HCT116 (cell line): ENCODE data around the gene SH3GLB2. TPM values are rescaled to one million over a fixed set of nuclear protein-coding genes. Genes with fewer than 3 reads are reported as not detected.
"Not testable (repeated sequence)": the region's sequence is repeated elsewhere in the genome, so short reads cannot be mapped to it uniquely, and the experiment has no call there.

Experiments
- ATAC-seq: fragments of 200-7000 bp; cut with Tn5 transposase; 2 replicates; pipeline ENCODE4 v1.9.1; 2020; ENCODE audit warnings: mild to moderate bottlenecking, moderate library complexity
- BruUV-seq: library from RNA; stranded (reverse); fragments of 400-500 nt; replicated peaks from 2 replicates; lab custom pipeline; 2021; lab: Mats Ljungman, UMichigan
- CTCF ChIA-PET: fragments of 300-600 bp; sonication (Branson Sonifier 250); formaldehyde crosslinking; loops from one replicate; lab custom pipeline; 2021; ENCODE audit warnings: antibody characterized with exemption; lab: Charles Lee
- POLR2A ChIA-PET: fragments of 300-600, 350-600 bp; sonication (Branson Sonifier 250); formaldehyde crosslinking; loops from one replicate; lab custom pipeline; 2021; ENCODE audit warnings: antibody characterized with exemption; lab: Charles Lee
- RAD21 ChIA-PET, 2 experiments: fragments of 300-600 bp; sonication (Branson Sonifier 250); formaldehyde crosslinking; loops; one replicate each; lab custom pipeline; 2023; ENCODE audit warnings: low total read pairs in 2 of 2; ENCODE audit not compliant: uncharacterized antibody in 2 of 2, unreplicated experiment in 2 of 2, low non-redundant PET in 1 of 2; lab: Charles Lee
- DNase-seq: peaks from one replicate; pipeline ENCODE4 v3.0.0-alpha.2; 2010; ENCODE audit warnings: low read depth, low spot score
- H2AFZ ChIP-seq: fragments of 200-600 bp; shearing (Covaris generic), sonication (generic); 2 replicates; pipeline ENCODE4 v1.6.1; 2017; ENCODE audit warnings: low read depth, mixed run types, mixed read lengths, antibody characterized with exemption, low read length; ENCODE audit not compliant: poor library complexity, severe bottlenecking
- H3K27ac ChIP-seq: 2 replicates; pipeline ENCODE4 v1.5.1; 2012; ENCODE audit warnings: low read depth, low read length
- H3K27me3 ChIP-seq: fragments of 200-600 bp; sonication (generic); 2 replicates; pipeline ENCODE4 v1.6.1; 2016; ENCODE audit warnings: mixed run types, low read length, mixed read lengths; ENCODE audit not compliant: insufficient read depth
- H3K36me3 ChIP-seq, 2 experiments: fragments of 200-500 bp in 1 of 2; fragments of 200-600 bp in 1 of 2; sonication (Bioruptor generic) in 1 of 2; sonication (generic) in 1 of 2; 2 replicates each; pipeline versions ENCODE4 v1.5.1 to v1.6.1; 2014 to 2016; ENCODE audit warnings: low read length in 2 of 2, inconsistent platforms in 1 of 2, mixed read lengths in 1 of 2, mixed run types in 1 of 2; ENCODE audit not compliant: insufficient read depth in 2 of 2, control insufficient read depth in 1 of 2
- H3K4me1 ChIP-seq, 2 experiments: fragments of 200-600 bp in 1 of 2; sonication (generic) in 1 of 2; 2 replicates each; pipeline versions ENCODE4 v1.5.1 to v1.6.1; 2012 to 2017; ENCODE audit warnings: low read length in 2 of 2, inconsistent platforms in 1 of 2, mild to moderate bottlenecking in 1 of 2, mixed read lengths in 1 of 2, mixed run types in 1 of 2, moderate library complexity in 1 of 2; ENCODE audit not compliant: insufficient read depth in 2 of 2, control insufficient read depth in 1 of 2
- H3K4me2 ChIP-seq: fragments of 200-600 bp; sonication (generic); 2 replicates; pipeline ENCODE4 v1.6.1; 2017; ENCODE audit warnings: mixed run types, low read length, mixed read lengths
- H3K4me3 ChIP-seq, 2 experiments: fragments of 200-600 bp in 1 of 2; sonication (generic) in 1 of 2; replicated peaks in 1 of 2; 2 replicates each; pipeline ENCODE4 v1.5.1; 2011 to 2016; ENCODE audit warnings: low read length in 2 of 2, control low read depth in 1 of 2, low read depth in 1 of 2, mild to moderate bottlenecking in 1 of 2, mixed read lengths in 1 of 2, mixed run types in 1 of 2
- H3K79me2 ChIP-seq: fragments of 200-600 bp; sonication (generic); 2 replicates; pipeline ENCODE4 v1.6.1; 2017; ENCODE audit warnings: mild to moderate bottlenecking, mixed run types, low read length, moderate library complexity, mixed read lengths; ENCODE audit not compliant: insufficient read depth
- H3K9ac ChIP-seq: fragments of 200-600 bp; sonication (generic); 2 replicates; pipeline ENCODE4 v1.6.1; 2016; ENCODE audit warnings: low read length, mixed read lengths
- H3K9me2 ChIP-seq: fragments of 200-600 bp; sonication (generic), shearing (Covaris generic); 2 replicates; pipeline ENCODE4 v1.6.1; 2017; ENCODE audit warnings: mixed run types, mild to moderate bottlenecking, moderate library complexity; ENCODE audit not compliant: insufficient read depth
- H3K9me3 ChIP-seq, 2 experiments: fragments of 200-500 bp in 1 of 2; fragments of 200-600 bp in 1 of 2; sonication (Bioruptor generic) in 1 of 2; sonication (generic) in 1 of 2; 2 replicates each; pipeline ENCODE4 v1.6.1; 2014 to 2017; ENCODE audit warnings: low read length in 2 of 2, mixed read lengths in 2 of 2, inconsistent platforms in 1 of 2, low read depth in 1 of 2, mild to moderate bottlenecking in 1 of 2, mixed run types in 1 of 2, moderate library complexity in 1 of 2; ENCODE audit not compliant: control insufficient read depth in 1 of 2, insufficient read depth in 1 of 2
- H4K20me1 ChIP-seq: fragments of 200-600 bp; sonication (generic), shearing (Covaris generic); 2 replicates; pipeline ENCODE4 v1.6.1; 2017; ENCODE audit warnings: mixed run types, mild to moderate bottlenecking, moderate library complexity; ENCODE audit not compliant: insufficient read depth
- EZH2 ChIP-seq: fragments of 200-600 bp; sonication (generic); IDR thresholded peaks from 2 replicates; pipeline ENCODE4 v1.6.1; 2017; ENCODE audit warnings: antibody characterized with exemption, mixed run types
- POLR2A ChIP-seq: IDR thresholded peaks from 2 replicates; pipeline ENCODE4 v1.7.0; 2011; ENCODE audit warnings: borderline replicate concordance; ENCODE audit not compliant: insufficient read depth, insufficient read length; ENCODE audit errors: extremely low read depth
- POLR2AphosphoS5 ChIP-seq: IDR thresholded peaks from 2 replicates; pipeline ENCODE4 v1.6.1; 2011; ENCODE audit warnings: mild to moderate bottlenecking, low read depth, low read length, moderate library complexity
- SP1 ChIP-seq: IDR thresholded peaks from 2 replicates; pipeline ENCODE4 v1.6.1; 2012; ENCODE audit warnings: low read depth
- ZBTB33 ChIP-seq: IDR thresholded peaks from 2 replicates; pipeline ENCODE4 v1.6.1; 2011; ENCODE audit warnings: mild to moderate bottlenecking, low read length, moderate library complexity; ENCODE audit not compliant: insufficient replicate concordance; ENCODE audit errors: extremely low read depth
- ZNF274 ChIP-seq: fragments of 200-500 bp; sonication (Bioruptor generic); IDR thresholded peaks from 2 replicates; pipeline ENCODE4 v1.6.1; 2014; ENCODE audit warnings: mild to moderate bottlenecking, low read depth, low read length, inconsistent platforms
- intact Hi-C: fragments of 100-400 bp; cut with micrococcal nuclease; formaldehyde crosslinking; loops from 2 replicates; pipeline ENCODE4 v1.10.0; 2022
- total RNA-seq: library from RNA; stranded (reverse); gene quantifications from one replicate; pipeline ENCODE4 v1.2.1, GENCODE V29; 2021; ENCODE audit not compliant: unreplicated experiment
- TF ChIP-seq, protein P1 (sequence below): IDR thresholded peaks from 2 replicates; pipeline ENCODE4 v1.6.1; 2012

The SH3GLB2 gene
- total RNA-seq, 1 experiment from 2014 or later = 87.9 TPM

DNA sequence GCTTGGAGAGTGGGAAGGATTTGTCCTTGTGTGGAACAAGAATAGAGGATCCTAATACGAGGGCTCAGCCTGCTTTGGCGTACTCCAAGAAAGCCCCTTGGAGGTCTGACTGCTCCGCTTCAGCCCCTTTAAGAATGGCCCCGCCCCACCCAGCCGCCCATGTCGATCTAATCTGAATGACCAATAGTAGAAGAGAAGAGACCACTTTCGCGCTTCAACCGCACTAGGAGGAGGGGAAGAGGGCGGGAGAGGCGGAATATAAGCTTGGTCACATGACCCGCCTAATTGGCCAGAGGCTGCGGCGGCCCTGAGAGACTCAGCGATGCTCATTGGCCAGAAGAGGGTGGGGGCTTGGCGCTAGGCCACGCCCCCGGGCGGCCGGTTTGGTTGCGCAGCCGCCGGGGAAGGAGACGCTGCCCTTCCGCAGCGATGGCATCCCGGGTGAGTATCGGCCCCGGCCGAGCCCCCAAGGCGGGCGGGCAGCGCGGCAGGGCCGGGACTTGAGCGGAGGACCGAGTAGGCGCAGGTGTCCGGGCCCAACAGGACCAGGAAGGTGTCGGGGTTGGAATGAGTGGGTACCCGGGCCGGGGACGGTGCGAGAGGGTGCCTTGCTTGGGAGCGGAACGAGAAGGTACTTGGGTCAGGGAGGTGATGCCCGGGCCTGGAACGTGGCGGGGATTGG is 8.3 kb upstream of the SH3GLB2 start, which contains the start of gene MIGA2 (continued):
- TF ChIP-seq SP1 = no peak
- TF ChIP-seq POLR2AphosphoS5 = peak; percentile 81

DNA sequence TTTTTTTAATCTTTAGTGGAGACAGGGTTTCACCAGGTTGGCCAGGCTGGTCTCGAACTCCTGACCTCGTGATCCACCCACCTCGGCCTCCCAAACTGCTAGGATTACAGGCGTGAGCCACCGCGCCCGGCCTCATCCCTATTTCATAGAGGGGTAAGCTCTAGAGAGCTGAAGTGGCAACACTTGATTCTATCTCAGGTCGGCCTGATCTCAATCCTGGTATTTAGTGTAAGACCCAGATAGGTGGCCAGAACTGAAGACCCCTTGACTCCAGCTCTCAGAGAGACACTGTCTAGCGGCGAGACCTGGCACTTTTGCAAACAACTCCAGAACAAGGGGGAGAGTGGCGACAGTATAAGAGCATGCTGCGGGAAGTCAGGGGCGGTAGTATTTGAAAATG is 7.7 kb upstream of the SH3GLB2 start:
- Histone ChIP-seq H2AFZ (peak overlapping the region; percentile 28), H3K4me1 (peaks cover 9 to 20% of the 10 kb centered on the region in 2 experiments; a peak in 2 of 4 replicates), H3K9ac (peak overlapping the region; percentile 89), H3K27ac (peak overlapping the region; percentile 75), H3K4me3 (peak overlapping the region; percentile 96 to 99), H3K4me2 (peak overlapping the region; percentile 83)
- intact Hi-C loops, H3K9me2 ChIP-seq, H4K20me1 ChIP-seq, H3K9me3 ChIP-seq, H3K79me2 ChIP-seq, H3K27me3 ChIP-seq, RAD21 ChIA-PET, DNase-seq, CTCF ChIA-PET, H3K36me3 ChIP-seq, BruUV-seq: not testable (repeated sequence)
- peak; percentile 56 for ATAC-seq
- POLR2A ChIA-PET = interaction anchor here (1.0 to 1.9 kb wide), 4 partner anchors 8 to 400 kb away, joined by 3 to 6 read pairs (median 4); partner anchors contain the start of genes DOLPP1 and SH3GLB2

- TF ChIP-seq EZH2 (no peak), POLR2A (no peak), ZNF274 (no peak), ZBTB33 (no peak)
- TF ChIP-seq, protein P1, sequence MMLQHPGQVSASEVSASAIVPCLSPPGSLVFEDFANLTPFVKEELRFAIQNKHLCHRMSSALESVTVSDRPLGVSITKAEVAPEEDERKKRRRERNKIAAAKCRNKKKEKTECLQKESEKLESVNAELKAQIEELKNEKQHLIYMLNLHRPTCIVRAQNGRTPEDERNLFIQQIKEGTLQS = no peak
- Histone ChIP-seq H3K27me3 (no peaks in the 10 kb centered on the region), H2AFZ (no peak overlapping the region), H3K9me2 (no peaks in the 10 kb centered on the region), H3K4me3 (no peak overlapping the region), H3K27ac (no peak overlapping the region), H3K79me2 (peaks cover 5% of the 10 kb centered on the region; the same call in 1 of the 2 replicates), H3K4me1 (peaks cover 15 to 26% of the 10 kb centered on the region in 2 experiments; a peak in 3 of 4 replicates), H4K20me1 (no peaks in the 10 kb centered on the region), H3K36me3 (no peaks in the 10 kb centered on the region), H3K4me2 (no peak overlapping the region), H3K9me3 (no peaks in the 10 kb centered on the region), H3K9ac (no peak overlapping the region)
- intact Hi-C loops = no loop called here
- CTCF ChIA-PET = no interaction called here
- no peak for ATAC-seq
- RAD21 ChIA-PET = no interaction called here
- no peak for DNase-seq
- POLR2A ChIA-PET = no interaction called here
- BruUV-seq = no TSS peak
These were observed 5.1 kb upstream of the SH3GLB2 start for GRCh38 chr9:129033216-129033615.
